Neuronal stem cell (in vitro differentiated cells): ENCODE measurements around the gene DSCAM.
A peak's percentile ranks its signal among the peaks of the same experiment; 100 is the strongest.

Source experiments
- DNase-seq: peaks from one replicate; pipeline ENCODE4 v3.0.0-alpha.2; 2013; ENCODE audit warnings: low spot score
- H2AFZ ChIP-seq: one replicate; pipeline ENCODE4 v1.6.1; 2013; ENCODE audit warnings: mild to moderate bottlenecking, low read length, inconsistent platforms
- H2AK5ac ChIP-seq: 2 replicates; pipeline ENCODE4 v1.6.1; 2013; ENCODE audit warnings: low read depth, mild to moderate bottlenecking, inconsistent platforms, low read length, moderate library complexity, mixed read lengths
- H2BK120ac ChIP-seq: 2 replicates; pipeline ENCODE4 v1.6.1; 2013; ENCODE audit warnings: low read depth, mild to moderate bottlenecking, inconsistent platforms, low read length, moderate library complexity, mixed read lengths
- H2BK12ac ChIP-seq: one replicate; pipeline ENCODE4 v1.6.1; 2013; ENCODE audit warnings: low read length, inconsistent platforms
- H2BK15ac ChIP-seq: 2 replicates; pipeline ENCODE4 v1.6.1; 2013; ENCODE audit warnings: mild to moderate bottlenecking, low read length, inconsistent platforms, mixed read lengths
- H2BK5ac ChIP-seq: one replicate; pipeline ENCODE4 v1.6.1; 2013; ENCODE audit warnings: inconsistent platforms, mild to moderate bottlenecking, low read length, moderate library complexity
- H3K14ac ChIP-seq: one replicate; pipeline ENCODE4 v1.6.1; 2013; ENCODE audit warnings: low read length, inconsistent platforms
- H3K18ac ChIP-seq: 2 replicates; pipeline ENCODE4 v1.6.1; 2013; ENCODE audit warnings: low read length, inconsistent platforms
- H3K23ac ChIP-seq: 2 replicates; pipeline ENCODE4 v1.6.1; 2013; ENCODE audit warnings: low read depth, mild to moderate bottlenecking, mixed read lengths, low read length, inconsistent platforms; ENCODE audit not compliant: poor library complexity
- H3K27ac ChIP-seq: replicated peaks from 3 replicates; pipeline ENCODE4 v1.5.1; 2013; ENCODE audit warnings: low read length, inconsistent platforms
- H3K27me3 ChIP-seq, 3 experiments: 2 replicates each; pipeline ENCODE4 v1.6.1; 2013; ENCODE audit warnings: low read length in 3 of 3, mild to moderate bottlenecking in 2 of 3, inconsistent platforms in 1 of 3, low read depth in 1 of 3, mixed read lengths in 1 of 3, moderate library complexity in 1 of 3; ENCODE audit not compliant: control insufficient read depth in 3 of 3, insufficient read depth in 3 of 3
- H3K36me3 ChIP-seq, 2 donors: replicated peaks in 1 of 2; 2 replicates each; pipeline ENCODE4 v1.6.1; 2013; ENCODE audit warnings: low read length in 2 of 2; ENCODE audit not compliant: control insufficient read depth in 2 of 2, insufficient read depth in 2 of 2
- H3K4ac ChIP-seq: 2 replicates; pipeline ENCODE4 v1.6.1; 2013; ENCODE audit warnings: inconsistent platforms, mild to moderate bottlenecking, low read length, moderate library complexity
- H3K4me1 ChIP-seq, 2 donors: 1 replicate in 1 of 2; 2 replicates in 1 of 2; pipeline ENCODE4 v1.6.1; 2013; ENCODE audit warnings: low read length in 2 of 2, low read depth in 1 of 2; ENCODE audit not compliant: control insufficient read depth in 2 of 2, insufficient read depth in 1 of 2
- H3K4me2 ChIP-seq: one replicate; pipeline ENCODE4 v1.6.1; 2013; ENCODE audit warnings: mild to moderate bottlenecking, low read length, inconsistent platforms; ENCODE audit not compliant: insufficient read depth, poor library complexity, severe bottlenecking
- H3K4me3 ChIP-seq, 2 donors: 2 replicates each; pipeline ENCODE4 v1.5.1; 2013; ENCODE audit warnings: low read length in 2 of 2, mild to moderate bottlenecking in 2 of 2, inconsistent platforms in 1 of 2, moderate library complexity in 1 of 2
- H3K79me1 ChIP-seq: one replicate; pipeline ENCODE4 v1.6.1; 2013; ENCODE audit warnings: low read depth, mild to moderate bottlenecking, inconsistent platforms, low read length, moderate library complexity
- H3K9ac ChIP-seq: one replicate; pipeline ENCODE4 v1.6.1; 2013; ENCODE audit warnings: mild to moderate bottlenecking, low read depth, low read length, inconsistent platforms; ENCODE audit not compliant: poor library complexity
- H3K9me3 ChIP-seq, 2 donors: replicated peaks in 1 of 2; 2 replicates each; pipeline versions ENCODE3 to v1.6.1; 2013; ENCODE audit warnings: low read length in 2 of 2, mild to moderate bottlenecking in 2 of 2, inconsistent platforms in 1 of 2, low read depth in 1 of 2, mixed read lengths in 1 of 2, moderate library complexity in 1 of 2; ENCODE audit not compliant: control insufficient read depth in 2 of 2, insufficient read depth in 1 of 2
- H4K8ac ChIP-seq: one replicate; pipeline ENCODE4 v1.6.1; 2013; ENCODE audit warnings: low read depth, mild to moderate bottlenecking, inconsistent platforms, low read length, moderate library complexity
- H4K91ac ChIP-seq: one replicate; pipeline ENCODE4 v1.6.1; 2013; ENCODE audit warnings: low read length, low read depth, mild to moderate bottlenecking, inconsistent platforms; ENCODE audit not compliant: poor library complexity
- WGBS, 2 donors: extraction: QIAGEN DNeasy Blood & Tissue Kit; methylation state at CpG; one replicate each; pipeline ENCODE4 v1.1.7; 2013; ENCODE audit warnings: missing lambda C conversion rate in 2 of 2, mixed read lengths in 1 of 2; ENCODE audit not compliant: insufficient read length in 2 of 2, insufficient replicate concordance in 1 of 2; ENCODE audit errors: extremely low coverage in 2 of 2; 5-methylcytosine and 5-hydroxymethylcytosine counted together

Gene DSCAM

DNA sequence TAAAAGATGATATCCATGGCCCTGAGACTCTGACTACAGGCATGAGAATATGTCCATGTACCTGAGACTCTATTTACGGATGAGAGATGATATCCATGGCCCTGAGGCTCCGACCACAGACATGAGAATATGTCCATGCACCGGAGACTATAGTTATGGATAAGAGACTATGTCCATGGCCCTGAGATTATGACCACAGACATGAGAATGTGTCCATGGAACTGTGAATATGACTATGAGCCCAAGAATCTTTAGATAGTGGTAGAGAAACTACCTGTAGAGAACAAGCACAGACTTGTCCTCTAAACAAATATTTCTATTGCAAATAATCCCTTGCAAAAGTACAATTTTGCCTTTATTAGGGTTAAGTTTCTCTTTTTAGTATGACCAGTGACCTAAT lies 716.5 kb downstream of the DSCAM start:
- no CpG with 5 or more reads among the region's 3 CpGs for WGBS, 2 donors
- no peak overlapping the region for H3K4me3 ChIP-seq
- no peak overlapping the region for H2BK120ac ChIP-seq

GRCh38 chr21:40129809-40130208 lies 717.1 kb downstream of the DSCAM start:
- Histone ChIP-seq H3K79me1 (no peaks in the 10 kb centered on the region), H4K8ac (no peak overlapping the region), H3K14ac (no peak overlapping the region), H3K9me3 (peaks cover 0 to 3% of the 10 kb centered on the region in 2 donors), H3K4me3 (no peak overlapping the region), H3K4me2 (no peak overlapping the region), H3K23ac (no peak overlapping the region), H3K27ac (no peak overlapping the region), H2BK120ac (no peak overlapping the region), H3K27me3 (peaks cover 0 to 9% (median 0%) of the 10 kb centered on the region in 3 experiments), H3K4ac (no peak overlapping the region), H3K4me1 (no peaks in the 10 kb centered on the region), H2AK5ac (no peak overlapping the region), H3K9ac (no peak overlapping the region), H2AFZ (no peak overlapping the region), H2BK15ac (no peak overlapping the region), H2BK5ac (no peak overlapping the region), H2BK12ac (no peak overlapping the region), H3K36me3 (no peaks in the 10 kb centered on the region), H4K91ac (no peak overlapping the region), H3K18ac (no peak overlapping the region)
- DNase-seq, result no peak
- WGBS, 2 donors, result no CpG with 5 or more reads among the region's 1 CpG

More for the DNA sequence above, 716.5 kb downstream of the DSCAM start:
- no peak overlapping the region for H2AK5ac ChIP-seq
- peaks cover 0 to 3% of the 10 kb centered on the region in 2 donors for H3K9me3 ChIP-seq
- no peak overlapping the region for H2BK15ac ChIP-seq
- H2BK12ac ChIP-seq, result no peak overlapping the region
- H3K27ac ChIP-seq, result no peak overlapping the region
- H3K23ac ChIP-seq, result no peak overlapping the region
- DNase-seq, result no peak
- H3K18ac ChIP-seq, result no peak overlapping the region
- no peak overlapping the region for H2AFZ ChIP-seq
- no peak overlapping the region for H3K4ac ChIP-seq
- no peaks in the 10 kb centered on the region for H3K36me3 ChIP-seq
- H4K8ac ChIP-seq, result no peak overlapping the region
- no peaks in the 10 kb centered on the region for H3K4me1 ChIP-seq
- peaks cover 0 to 9% (median 0%) of the 10 kb centered on the region in 3 experiments for H3K27me3 ChIP-seq
- no peak overlapping the region for H3K14ac ChIP-seq
- no peak overlapping the region for H3K9ac ChIP-seq
- no peak overlapping the region for H4K91ac ChIP-seq
- H3K4me2 ChIP-seq, result no peak overlapping the region
- H2BK5ac ChIP-seq, result no peak overlapping the region
- H3K79me1 ChIP-seq, result no peaks in the 10 kb centered on the region

GRCh38 chr21:40128891-40129290 lies 718.1 kb downstream of the DSCAM start:
- no peak overlapping the region for H3K27ac ChIP-seq
- peaks cover 0 to 3% of the 10 kb centered on the region in 2 donors for H3K9me3 ChIP-seq
- H4K8ac ChIP-seq, result no peak overlapping the region
- H3K18ac ChIP-seq, result no peak overlapping the region
- no peak overlapping the region for H3K23ac ChIP-seq
- no CpG with 5 or more reads among the region's 5 CpGs for WGBS, 2 donors
- no peak overlapping the region for H3K14ac ChIP-seq
- H3K79me1 ChIP-seq, result no peaks in the 10 kb centered on the region
- H3K27me3 ChIP-seq, result peaks cover 0 to 9% (median 0%) of the 10 kb centered on the region in 3 experiments
- no peak overlapping the region for H2BK5ac ChIP-seq
- no peak overlapping the region for H2BK15ac ChIP-seq
- no peak overlapping the region for H4K91ac ChIP-seq
- H2BK120ac ChIP-seq, result no peak overlapping the region
- no peaks in the 10 kb centered on the region for H3K4me1 ChIP-seq
- no peaks in the 10 kb centered on the region for H3K36me3 ChIP-seq
- no peak overlapping the region for H3K4me3 ChIP-seq
- H2BK12ac ChIP-seq, result no peak overlapping the region
- H2AK5ac ChIP-seq, result no peak overlapping the region
- no peak overlapping the region for H3K9ac ChIP-seq
- H3K4ac ChIP-seq, result no peak overlapping the region
- no peak overlapping the region for H3K4me2 ChIP-seq
- no peak for DNase-seq
- H2AFZ ChIP-seq, result no peak overlapping the region

DNA sequence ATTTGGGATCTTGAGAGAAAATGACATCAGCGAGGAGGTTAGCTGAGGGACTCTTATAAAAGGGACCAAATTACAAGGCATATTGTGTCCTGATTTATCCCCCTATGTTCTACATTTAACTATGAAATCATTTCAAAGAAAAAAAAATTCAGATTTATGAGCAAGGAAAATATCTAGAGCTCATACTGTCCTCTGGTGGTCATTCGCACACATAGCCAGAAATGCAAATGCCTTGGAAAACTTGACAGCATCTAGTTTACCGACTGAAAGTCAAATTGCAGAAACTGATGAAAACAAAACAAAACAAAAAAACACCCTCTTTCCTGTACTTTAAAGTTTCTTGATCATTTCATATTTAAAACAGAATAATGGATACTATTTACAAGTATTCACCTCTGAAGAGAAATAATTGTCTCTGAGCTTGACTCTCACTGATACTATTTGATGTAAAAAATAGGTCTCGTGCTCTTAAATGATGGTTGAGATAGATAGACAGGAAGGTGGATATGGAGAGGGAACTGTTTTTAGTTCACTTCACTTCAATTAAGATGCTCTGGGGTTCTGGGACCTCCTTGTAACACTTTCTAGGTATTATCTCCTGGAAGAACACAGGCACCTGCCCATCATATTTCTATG lies 725.9 kb downstream of the DSCAM start:
- no peak overlapping the region for H2AK5ac ChIP-seq
- H3K9me3 ChIP-seq, result no peaks in the 10 kb centered on the region
- no CpG with 5 or more reads among the region's 4 CpGs for WGBS, 2 donors
- no peak overlapping the region for H4K91ac ChIP-seq
- no peaks in the 10 kb centered on the region for H3K27me3 ChIP-seq
- H3K4me2 ChIP-seq, result no peak overlapping the region
- H2AFZ ChIP-seq, result no peak overlapping the region
- no peak overlapping the region for H3K27ac ChIP-seq
- H3K4me3 ChIP-seq, result no peak overlapping the region
- no peak overlapping the region for H3K9ac ChIP-seq
- peak; percentile 9 for DNase-seq
- no peaks in the 10 kb centered on the region for H3K36me3 ChIP-seq
- no peak overlapping the region for H2BK5ac ChIP-seq
- H3K79me1 ChIP-seq, result no peaks in the 10 kb centered on the region
- H2BK15ac ChIP-seq, result no peak overlapping the region
- no peak overlapping the region for H3K4ac ChIP-seq
- no peak overlapping the region for H3K18ac ChIP-seq
- no peak overlapping the region for H2BK12ac ChIP-seq
- no peak overlapping the region for H3K14ac ChIP-seq
- H3K23ac ChIP-seq, result no peak overlapping the region
- H3K4me1 ChIP-seq, result no peaks in the 10 kb centered on the region
- H2BK120ac ChIP-seq, result no peak overlapping the region
- H4K8ac ChIP-seq, result no peak overlapping the region
